NCI-H2196 treated with DMSO at 0.1 percent for 48 hours (cell line): Measurements from ENCODE around the gene FBXL7.

ENCODE experiments used
- DNase-seq: peaks from one replicate; lab custom pipeline; 2025; ENCODE audit not compliant: unreplicated experiment; lab: John Stamatoyannopoulos, UW

FBXL7 gene

GRCh38 chr5:15929611-15930263, 429.8 kb downstream of the FBXL7 start:
- DNase-seq, result no peak

DNA sequence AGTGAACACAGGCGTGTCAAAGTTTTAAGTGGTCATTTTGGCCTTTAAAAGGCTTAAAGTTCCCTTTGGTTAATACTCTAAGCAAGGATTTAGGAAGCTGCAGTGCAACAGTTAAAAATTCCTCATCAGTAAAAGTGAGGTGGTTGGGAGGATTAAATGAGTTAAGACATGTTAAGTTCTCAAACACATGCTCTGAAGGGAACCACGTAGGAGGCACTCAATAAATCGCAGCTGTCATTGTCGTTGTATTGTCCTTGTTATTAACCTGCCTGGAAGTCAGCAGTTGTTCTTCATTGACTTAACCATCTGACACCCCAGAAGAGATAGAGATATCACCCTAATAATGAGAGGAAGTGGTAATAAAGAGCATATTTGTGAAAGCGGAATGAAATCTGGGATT, 432.1 kb downstream of the FBXL7 start:
- no peak for DNase-seq

DNA sequence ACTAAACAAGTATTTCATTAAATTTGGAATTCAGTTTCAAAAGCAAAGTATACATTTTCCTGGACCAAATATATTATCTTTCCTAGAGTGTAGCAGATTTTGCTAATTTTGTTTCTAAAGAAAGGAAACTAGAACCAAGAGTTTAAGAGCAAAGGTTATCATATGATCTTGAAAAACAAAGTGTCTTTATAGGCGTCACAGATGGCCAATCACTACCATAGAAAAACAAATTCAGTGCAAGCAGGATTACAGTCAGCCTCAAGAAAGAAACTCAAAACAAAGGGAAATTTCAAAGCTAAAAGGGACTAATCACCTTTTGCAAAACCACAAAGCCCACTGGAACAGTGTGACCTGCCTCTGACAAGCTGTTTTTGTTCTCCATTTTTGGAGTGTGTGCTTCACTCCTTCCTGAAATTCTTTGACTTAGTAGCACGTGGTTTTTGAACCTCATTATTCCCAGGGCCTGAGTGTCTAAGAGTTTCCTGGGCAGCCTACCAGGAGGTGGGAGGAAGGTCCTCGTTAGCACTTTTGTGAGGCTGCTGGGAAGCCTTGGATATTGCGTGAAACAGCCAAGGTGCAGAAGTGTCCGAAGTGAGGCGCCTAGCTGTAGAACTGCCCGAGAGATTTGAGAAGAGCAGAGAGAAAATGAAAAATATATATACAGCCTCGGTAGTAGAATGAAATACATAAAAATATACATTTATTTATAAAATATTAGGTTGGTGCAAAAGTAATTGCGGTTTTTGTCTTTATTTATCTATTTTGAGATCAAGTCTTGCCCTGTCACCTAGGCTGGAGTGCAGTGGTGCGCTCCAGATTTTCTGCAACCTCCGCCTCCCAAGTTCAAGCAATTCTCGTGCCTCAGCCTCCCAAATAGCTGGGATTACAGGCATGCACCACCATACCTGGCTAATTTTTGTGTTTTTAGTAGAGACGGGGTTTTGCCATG, 433.6 kb downstream of the FBXL7 start:
- DNase-seq, result no peak

GRCh38 chr5:15936505-15937245, 436.7 kb downstream of the FBXL7 start:
- no peak for DNase-seq

DNA sequence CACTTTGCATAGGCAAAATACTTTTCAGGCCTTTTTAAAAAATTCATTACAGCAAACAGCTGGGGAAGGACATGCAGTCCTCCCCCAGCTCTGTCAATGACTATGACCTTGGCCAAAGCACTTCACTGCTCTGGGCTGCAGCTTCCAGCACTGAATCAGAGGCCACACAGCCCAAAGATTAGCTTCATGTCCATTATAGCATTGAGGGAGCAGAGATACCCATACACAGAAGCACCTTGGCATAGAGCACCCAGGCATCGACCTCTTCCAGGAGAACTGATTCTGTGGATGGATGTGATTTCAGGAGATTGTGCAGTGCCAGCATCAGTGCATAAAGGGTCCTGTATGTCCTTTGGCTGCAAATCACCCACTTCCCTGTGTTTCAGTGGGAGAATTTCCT, 437.7 kb downstream of the FBXL7 start:
- no peak for DNase-seq

- DNase-seq, result no peak
Observed at GRCh38 chr5:15938186-15938585, 438.2 kb downstream of the FBXL7 start.

DNA sequence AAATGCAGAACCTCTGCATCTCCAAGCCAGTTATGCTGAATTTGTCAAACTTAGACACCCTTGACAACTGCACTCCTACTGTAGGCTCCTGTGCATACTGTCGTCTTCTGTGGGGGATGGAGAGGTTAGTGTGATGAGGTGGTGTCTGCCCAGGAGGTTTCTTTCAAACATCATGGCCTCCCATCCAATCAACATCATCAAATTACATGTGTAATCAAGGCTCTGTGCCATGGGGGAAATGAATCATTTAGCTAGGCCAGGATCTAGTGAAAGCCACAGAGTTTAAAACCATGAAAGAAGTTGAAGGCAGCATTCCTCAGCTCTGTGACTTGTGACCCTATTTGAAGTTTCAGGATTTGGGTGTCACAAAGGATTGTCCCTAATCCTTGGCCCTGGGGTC, 439.0 kb downstream of the FBXL7 start:
- DNase-seq, result no peak

DNA sequence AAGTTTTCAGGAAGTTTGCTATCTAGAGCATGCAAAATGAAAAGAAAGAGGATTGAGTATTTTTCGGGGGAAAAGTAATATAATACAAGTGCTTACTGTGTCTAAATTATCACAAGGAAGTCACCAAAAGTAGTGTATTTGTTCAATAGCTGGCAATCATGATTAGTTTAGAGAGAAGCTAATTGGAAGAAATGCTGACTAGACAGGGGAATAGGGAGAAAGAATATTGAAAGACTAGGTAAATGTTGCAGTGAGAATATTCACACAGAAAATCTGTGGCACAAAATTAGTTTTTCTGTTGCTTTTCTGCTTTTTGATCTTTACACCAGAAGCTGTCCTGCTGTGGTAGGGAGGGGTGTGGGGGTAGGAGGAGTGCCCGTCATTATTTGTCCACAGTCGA, 440.9 kb downstream of the FBXL7 start:
- no peak for DNase-seq

DNA sequence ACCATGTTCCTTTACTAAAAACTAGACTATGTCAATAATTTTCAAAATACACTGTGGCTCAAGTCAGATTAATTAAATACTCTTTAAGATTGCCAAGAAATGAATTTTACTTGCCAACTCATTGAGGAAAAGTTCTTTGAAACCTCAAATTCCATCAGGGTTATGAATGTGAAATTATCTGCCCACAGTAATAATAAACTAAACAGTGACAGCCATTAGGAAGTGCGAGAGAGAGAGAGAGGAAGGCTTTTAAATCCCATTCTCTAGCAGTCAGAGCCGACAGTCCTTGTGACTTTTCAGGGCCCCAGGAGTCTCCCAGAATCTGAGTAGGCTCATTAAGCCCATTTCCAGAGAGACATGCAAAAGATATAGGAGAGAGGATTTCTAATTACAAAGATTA, 443.5 kb downstream of the FBXL7 start:
- no peak for DNase-seq

DNA sequence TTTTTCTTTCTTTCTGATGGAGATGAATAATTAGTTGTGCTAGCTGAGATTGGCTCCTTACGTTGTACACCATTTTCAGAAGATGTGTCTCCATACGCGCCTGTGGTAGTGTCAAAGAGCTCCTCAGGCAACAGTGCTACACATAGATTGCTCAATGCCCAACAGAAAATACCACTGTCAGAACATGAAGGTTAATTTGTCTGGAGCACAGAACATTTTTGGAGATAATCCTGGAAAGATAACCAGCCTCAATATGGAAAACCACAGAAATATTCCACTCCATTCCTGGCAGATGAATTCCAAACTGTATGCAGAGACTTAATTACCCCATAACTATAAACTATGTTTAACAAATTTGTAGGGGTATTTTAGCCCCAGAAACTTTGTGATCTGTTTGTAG, 446.0 kb downstream of the FBXL7 start:
- DNase-seq, result no peak

- no peak for DNase-seq
Observed at GRCh38 chr5:15948190-15948589, 448.2 kb downstream of the FBXL7 start.

DNA sequence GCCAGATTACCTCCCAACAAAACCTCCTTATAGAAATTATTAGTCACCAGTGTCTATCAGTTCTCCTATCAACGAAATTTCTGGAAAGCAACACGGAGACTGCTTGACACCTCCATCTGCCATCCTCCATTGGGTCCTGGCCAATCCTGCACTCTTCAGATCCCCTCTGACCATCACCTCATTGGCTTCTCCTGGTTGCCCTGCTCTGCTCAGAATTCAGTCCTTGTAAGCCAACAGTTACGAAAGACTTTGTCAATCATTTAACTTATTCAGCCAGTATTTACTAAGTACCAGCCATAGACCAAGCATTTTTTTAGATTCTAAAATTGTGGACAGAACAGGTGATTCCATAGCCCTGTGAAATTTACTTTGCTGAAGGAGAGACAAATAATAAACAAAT, 451.1 kb downstream of the FBXL7 start:
- no peak for DNase-seq

GRCh38 chr5:15951550-15951949, 451.6 kb downstream of the FBXL7 start:
- no peak for DNase-seq

DNA sequence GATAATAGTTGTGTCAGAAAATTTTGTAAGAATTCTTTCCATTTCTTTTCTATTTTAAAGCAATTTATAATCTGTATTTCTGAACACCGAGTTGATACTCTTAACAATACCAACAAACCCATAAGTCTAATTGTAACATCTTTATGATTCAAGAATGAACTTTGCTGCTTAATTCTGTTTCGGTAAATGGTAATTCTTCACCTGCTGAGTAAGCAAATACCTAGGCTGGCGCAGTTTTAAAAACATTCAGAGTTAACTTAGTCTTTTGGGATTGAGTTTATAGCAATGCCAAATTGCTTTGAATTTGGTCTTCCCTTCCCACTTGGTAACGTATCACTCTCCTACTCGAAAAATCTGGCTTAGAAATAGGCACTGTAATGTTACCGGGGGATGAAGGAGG, 456.6 kb downstream of the FBXL7 start:
- DNase-seq, result no peak

GRCh38 chr5:15957124-15957523, 457.1 kb downstream of the FBXL7 start:
- no peak for DNase-seq

GRCh38 chr5:15959370-15960164, 459.6 kb downstream of the FBXL7 start:
- DNase-seq, result no peak

GRCh38 chr5:15966066-15966640, 466.2 kb downstream of the FBXL7 start:
- no peak for DNase-seq

- DNase-seq, result no peak
Observed at GRCh38 chr5:15966651-15967050, 466.7 kb downstream of the FBXL7 start.

DNA sequence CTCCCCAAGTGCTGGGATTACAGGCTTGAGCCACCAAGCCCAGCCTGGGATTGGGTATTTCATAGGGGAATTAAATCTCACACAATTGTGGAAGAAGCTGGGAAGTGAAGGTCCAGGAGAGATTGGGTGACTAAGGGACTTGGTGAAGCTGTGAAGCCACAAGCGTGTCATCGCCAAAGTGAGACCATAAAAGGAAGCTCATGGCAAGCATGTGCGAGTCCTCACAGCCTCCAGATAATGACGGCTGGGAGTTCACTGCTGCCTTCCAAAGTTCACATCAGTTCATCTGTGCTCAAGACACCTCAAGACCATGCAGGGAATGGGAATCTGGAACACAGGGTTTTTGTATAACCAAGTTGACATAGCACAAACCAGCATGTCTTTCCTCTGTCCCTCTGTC, 469.0 kb downstream of the FBXL7 start:
- DNase-seq, result no peak

GRCh38 chr5:15977851-15978250, 477.9 kb downstream of the FBXL7 start:
- no peak for DNase-seq

DNA sequence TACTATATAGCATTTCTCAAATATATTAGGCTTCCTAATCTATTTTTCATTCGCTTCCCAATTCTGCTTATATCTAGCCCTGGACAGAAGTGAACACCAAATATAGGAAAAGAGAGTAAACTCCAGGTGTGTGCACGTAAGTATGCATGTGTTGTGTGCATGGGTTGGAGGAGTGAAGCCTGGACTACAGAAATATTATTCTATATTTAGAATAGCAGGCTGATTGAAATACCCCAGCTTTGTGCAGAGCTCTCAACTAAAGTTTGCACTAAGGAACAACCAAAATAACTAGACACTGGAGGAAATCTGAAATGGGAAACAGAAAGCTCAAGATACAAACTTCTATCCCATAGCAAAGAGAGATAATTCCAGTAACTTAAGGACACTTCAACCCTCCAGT, 480.9 kb downstream of the FBXL7 start:
- no peak for DNase-seq
